DOHH2 (cell line): ENCODE data around the gene PCBD2.

ENCODE experiments used
- EZH2phosphoT487 ChIP-seq: fragments of 200-600 bp; sonication (generic); IDR thresholded peaks from 2 replicates; pipeline ENCODE4 v1.6.1; 2017; ENCODE audit warnings: borderline replicate concordance, mild to moderate bottlenecking, antibody characterized with exemption, low read length, moderate library complexity, mixed read lengths
- TF ChIP-seq, protein P1 (sequence below): fragments of 200-600 bp; sonication (generic); IDR thresholded peaks from one replicate; pipeline ENCODE4 v1.5.1; 2014; ENCODE audit warnings: antibody characterized with exemption, mild to moderate bottlenecking, low read depth, low read length; ENCODE audit not compliant: poor library complexity, severe bottlenecking

DNA sequence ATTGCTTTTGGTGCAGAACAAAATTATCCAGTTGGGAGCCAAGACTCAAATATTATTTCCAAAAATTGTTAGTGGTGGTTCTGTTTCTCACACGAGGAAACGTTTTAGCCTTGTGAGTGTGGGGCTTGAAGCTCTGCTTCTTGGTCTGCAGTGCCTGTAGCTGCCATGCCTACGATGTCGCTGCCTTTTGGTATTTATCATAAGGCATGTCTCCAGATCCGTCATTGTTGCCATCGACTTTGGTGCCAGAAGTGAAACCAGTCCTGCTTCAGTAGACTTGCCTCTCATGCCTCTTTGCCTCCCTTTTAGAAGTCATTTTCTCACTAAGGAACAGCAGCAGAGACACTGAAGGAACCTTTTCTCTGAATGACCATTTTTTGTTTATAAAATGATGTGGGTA is 33.1 kb downstream of the PCBD2 start:
- TF ChIP-seq EZH2phosphoT487 = no peak
- TF ChIP-seq, protein P1, sequence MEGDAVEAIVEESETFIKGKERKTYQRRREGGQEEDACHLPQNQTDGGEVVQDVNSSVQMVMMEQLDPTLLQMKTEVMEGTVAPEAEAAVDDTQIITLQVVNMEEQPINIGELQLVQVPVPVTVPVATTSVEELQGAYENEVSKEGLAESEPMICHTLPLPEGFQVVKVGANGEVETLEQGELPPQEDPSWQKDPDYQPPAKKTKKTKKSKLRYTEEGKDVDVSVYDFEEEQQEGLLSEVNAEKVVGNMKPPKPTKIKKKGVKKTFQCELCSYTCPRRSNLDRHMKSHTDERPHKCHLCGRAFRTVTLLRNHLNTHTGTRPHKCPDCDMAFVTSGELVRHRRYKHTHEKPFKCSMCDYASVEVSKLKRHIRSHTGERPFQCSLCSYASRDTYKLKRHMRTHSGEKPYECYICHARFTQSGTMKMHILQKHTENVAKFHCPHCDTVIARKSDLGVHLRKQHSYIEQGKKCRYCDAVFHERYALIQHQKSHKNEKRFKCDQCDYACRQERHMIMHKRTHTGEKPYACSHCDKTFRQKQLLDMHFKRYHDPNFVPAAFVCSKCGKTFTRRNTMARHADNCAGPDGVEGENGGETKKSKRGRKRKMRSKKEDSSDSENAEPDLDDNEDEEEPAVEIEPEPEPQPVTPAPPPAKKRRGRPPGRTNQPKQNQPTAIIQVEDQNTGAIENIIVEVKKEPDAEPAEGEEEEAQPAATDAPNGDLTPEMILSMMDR = no peak
